Activated T-helper 2 cell treated with anti-CD3 and anti-CD28 coated beads, Interferon-gamma antibody, Interleukin-2, Interleukin-4, amounts not matched to agents 10 μg/mL and 5 μg/mL and 100 μg/mL, durations not matched to agents 14 hours and 24 hours and 36 hours (primary cell): Measurements from ENCODE around the gene ZBTB42. TPM values are rescaled to one million over a fixed set of nuclear protein-coding genes. Genes with fewer than 3 reads are reported as not detected.
"Not testable (repeated sequence)": the region's sequence is repeated elsewhere in the genome, so short reads cannot be mapped to it uniquely, and the experiment has no call there.

Source experiments
- DNase-seq: peaks from one replicate; pipeline ENCODE4 v3.0.0; 2021; ENCODE audit warnings: low spot score
- H3K27ac Mint-ChIP-seq: one replicate; pipeline ENCODE4 v1.8.0; 2021; ENCODE audit warnings: mixed read lengths
- H3K27me3 Mint-ChIP-seq: one replicate; pipeline ENCODE4 v1.8.0; 2021; ENCODE audit warnings: low read depth, mixed read lengths
- H3K36me3 Mint-ChIP-seq: one replicate; pipeline ENCODE4 v1.8.0; 2021; ENCODE audit warnings: low read depth, mixed read lengths
- H3K4me1 Mint-ChIP-seq: one replicate; pipeline ENCODE4 v1.8.0; 2021; ENCODE audit warnings: low read depth, mixed read lengths
- H3K4me3 Mint-ChIP-seq: one replicate; pipeline ENCODE4 v1.8.0; 2021; ENCODE audit warnings: low read depth, mild to moderate bottlenecking, moderate library complexity, mixed read lengths
- H3K9me3 Mint-ChIP-seq: one replicate; pipeline ENCODE4 v1.8.0; 2021; ENCODE audit warnings: mixed read lengths
- intact Hi-C: fragments of 100-400 bp; cut with micrococcal nuclease; formaldehyde crosslinking; loops from one replicate; pipeline ENCODE4 v1.15.1; 2023
- total RNA-seq: library from RNA; stranded (reverse); gene quantifications from 2 replicates; pipeline ENCODE4 v1.2.3, GENCODE V29; 2022

The ZBTB42 gene
- total RNA-seq, 1 donor from 2014 or later = 5.4 TPM

- H3K4me1 Mint-ChIP-seq = peaks cover 3% of the 10 kb centered on the region
- no peaks in the 10 kb centered on the region for H3K9me3 Mint-ChIP-seq
- no peak overlapping the region for H3K4me3 Mint-ChIP-seq
- H3K27ac Mint-ChIP-seq = no peak overlapping the region
- peaks cover 1% of the 10 kb centered on the region for H3K27me3 Mint-ChIP-seq
- H3K36me3 Mint-ChIP-seq = no peaks in the 10 kb centered on the region
- intact Hi-C loops = no loop called here
- no peak for DNase-seq
These were observed 3.8 kb downstream of the ZBTB42 start for GRCh38 chr14:104804481-104805325.

GRCh38 chr14:104805326-104805678, 4.4 kb downstream of the ZBTB42 start:
- Mint-ChIP-seq H3K27ac (no peak overlapping the region), H3K4me3 (no peak overlapping the region), H3K27me3 (no peaks in the 10 kb centered on the region), H3K36me3 (no peaks in the 10 kb centered on the region), H3K4me1 (peaks cover 2% of the 10 kb centered on the region), H3K9me3 (no peaks in the 10 kb centered on the region)
- no peak for DNase-seq
- intact Hi-C loops = no loop called here

- DNase-seq = no peak
- Mint-ChIP-seq H3K9me3 (no peaks in the 10 kb centered on the region), H3K4me1 (peaks cover 2% of the 10 kb centered on the region), H3K27me3 (no peaks in the 10 kb centered on the region), H3K27ac (no peak overlapping the region), H3K36me3 (no peaks in the 10 kb centered on the region), H3K4me3 (no peak overlapping the region)
- intact Hi-C loops = no loop called here
These were observed 5.2 kb downstream of the ZBTB42 start for GRCh38 chr14:104805941-104806624.

- Mint-ChIP-seq H3K4me3 (no peak overlapping the region), H3K36me3 (no peaks in the 10 kb centered on the region), H3K27ac (no peak overlapping the region), H3K27me3 (no peaks in the 10 kb centered on the region), H3K9me3 (no peaks in the 10 kb centered on the region), H3K4me1 (no peaks in the 10 kb centered on the region)
- intact Hi-C loops = no loop called here
- DNase-seq = no peak
These were observed 5.9 kb downstream of the ZBTB42 start for GRCh38 chr14:104806625-104807465.

- intact Hi-C loops = no loop called here
- peaks cover 1% of the 10 kb centered on the region for H3K4me1 Mint-ChIP-seq
- H3K27ac Mint-ChIP-seq = no peak overlapping the region
These were observed 7.6 kb downstream of the ZBTB42 start for GRCh38 chr14:104808456-104808855.

GRCh38 chr14:104810316-104810715, 9.4 kb downstream of the ZBTB42 start:
- H3K4me1 Mint-ChIP-seq = peaks cover 10% of the 10 kb centered on the region
- DNase-seq = no peak
- intact Hi-C loops = no loop called here
- H3K27me3 Mint-ChIP-seq = no peaks in the 10 kb centered on the region
- H3K36me3 Mint-ChIP-seq = peaks cover 4% of the 10 kb centered on the region
- no peak overlapping the region for H3K4me3 Mint-ChIP-seq
- H3K9me3 Mint-ChIP-seq = no peaks in the 10 kb centered on the region
- no peak overlapping the region for H3K27ac Mint-ChIP-seq

More at GRCh38 chr14:104808456-104808855, 7.6 kb downstream of the ZBTB42 start:
- Mint-ChIP-seq H3K36me3 (no peaks in the 10 kb centered on the region), H3K9me3 (no peaks in the 10 kb centered on the region), H3K4me3 (no peak overlapping the region), H3K27me3 (no peaks in the 10 kb centered on the region)
- DNase-seq = no peak

GRCh38 chr14:104813286-104813685, 12.4 kb downstream of the ZBTB42 start:
- no peaks in the 10 kb centered on the region for H3K9me3 Mint-ChIP-seq
- H3K27ac Mint-ChIP-seq = no peak overlapping the region
- intact Hi-C loops = no loop called here
- H3K4me1 Mint-ChIP-seq = peaks cover 12% of the 10 kb centered on the region
- H3K27me3 Mint-ChIP-seq = no peaks in the 10 kb centered on the region
- H3K36me3 Mint-ChIP-seq = peaks cover 9% of the 10 kb centered on the region
- no peak for DNase-seq
- H3K4me3 Mint-ChIP-seq = peak overlapping the region; percentile 58

DNA sequence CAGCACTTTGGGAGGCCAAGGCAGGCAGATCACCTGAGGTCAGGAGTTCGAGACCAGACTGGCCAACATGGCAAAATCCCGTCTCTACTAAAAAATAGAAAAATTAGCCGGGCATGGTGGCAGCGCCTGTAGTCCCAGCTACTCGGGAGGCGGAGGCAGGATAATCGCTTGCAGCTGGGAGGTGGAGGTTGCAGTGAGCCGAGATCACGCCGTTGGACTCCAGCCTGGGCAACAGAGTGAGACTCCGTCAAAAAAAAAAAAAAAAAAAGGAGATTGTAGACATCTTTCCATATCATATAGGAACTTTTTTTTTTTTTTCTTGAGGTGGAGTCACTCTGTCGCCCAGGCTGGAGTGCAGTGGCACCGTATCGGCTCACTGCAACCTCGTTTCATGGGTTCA, 13.8 kb downstream of the ZBTB42 start:
- H3K9me3 Mint-ChIP-seq, intact Hi-C loops, DNase-seq, H3K27ac Mint-ChIP-seq, H3K36me3 Mint-ChIP-seq, H3K27me3 Mint-ChIP-seq: not testable (repeated sequence)
- H3K4me1 Mint-ChIP-seq = peaks cover 12% of the 10 kb centered on the region
- peak overlapping the region; percentile 86 for H3K4me3 Mint-ChIP-seq

DNA sequence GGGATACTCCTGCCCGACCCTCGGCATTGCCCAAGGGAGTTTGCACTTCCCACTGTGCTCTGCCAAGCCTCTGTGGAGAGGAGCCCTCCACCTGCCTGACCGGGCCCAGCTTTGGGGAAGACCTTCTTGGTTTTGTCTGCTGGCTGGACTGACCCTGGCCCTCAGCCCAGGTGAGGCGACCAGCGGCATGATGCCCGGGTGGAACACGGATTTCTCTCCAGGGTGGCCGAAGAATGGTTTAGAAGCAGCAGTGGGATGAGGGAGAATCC, 15.6 kb downstream of the ZBTB42 start:
- Mint-ChIP-seq H3K27ac (peak overlapping the region; percentile 89), H3K4me3 (peak overlapping the region; percentile 86), H3K9me3 (no peaks in the 10 kb centered on the region), H3K36me3 (peaks cover 9% of the 10 kb centered on the region), H3K27me3 (no peaks in the 10 kb centered on the region), H3K4me1 (peaks cover 12% of the 10 kb centered on the region)
- no peak for DNase-seq
- intact Hi-C loops = no loop called here

DNA sequence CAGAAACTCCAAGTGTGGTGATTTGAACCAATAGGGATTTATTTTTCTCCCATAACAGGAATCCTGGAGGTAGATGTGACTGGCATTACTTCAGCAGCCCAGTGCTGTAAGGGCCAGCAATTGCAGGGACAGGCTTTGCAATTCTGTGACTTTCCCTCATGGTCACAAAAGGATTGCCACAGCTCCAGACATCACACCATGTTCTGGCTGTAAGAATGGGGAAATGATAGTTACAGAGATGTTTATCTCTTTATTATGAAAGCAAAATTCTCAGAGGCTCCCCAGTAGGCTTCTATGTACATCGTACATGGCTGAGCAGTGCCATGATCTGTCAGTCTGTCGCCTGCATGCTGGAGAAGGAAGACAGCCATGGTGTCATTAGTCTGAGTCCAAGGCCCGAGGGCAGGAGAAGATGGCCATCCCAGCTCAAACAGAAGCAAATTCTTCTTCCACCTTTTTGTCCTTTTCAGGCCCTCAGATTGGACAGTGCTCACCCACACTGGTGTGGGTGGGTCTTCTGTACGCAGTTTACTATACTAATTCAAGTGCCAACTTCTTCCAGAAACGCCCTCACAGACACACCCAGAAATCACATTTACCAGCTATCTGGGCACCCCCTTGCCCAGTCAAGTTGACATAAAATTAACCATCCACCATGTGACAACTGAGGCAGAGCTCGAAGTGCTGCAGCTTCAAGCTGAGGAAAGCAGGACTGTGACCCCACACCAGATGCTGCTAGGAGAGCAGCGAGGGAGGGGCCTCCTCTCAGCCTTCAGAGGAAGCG, 17.2 kb downstream of the ZBTB42 start:
- H3K4me3 Mint-ChIP-seq = no peak overlapping the region
- H3K27me3 Mint-ChIP-seq = no peaks in the 10 kb centered on the region
- DNase-seq = no peak
- H3K4me1 Mint-ChIP-seq = peaks cover 12% of the 10 kb centered on the region
- no peaks in the 10 kb centered on the region for H3K9me3 Mint-ChIP-seq
- intact Hi-C loops = no loop called here
- H3K27ac Mint-ChIP-seq = no peak overlapping the region
- H3K36me3 Mint-ChIP-seq = peaks cover 9% of the 10 kb centered on the region

DNA sequence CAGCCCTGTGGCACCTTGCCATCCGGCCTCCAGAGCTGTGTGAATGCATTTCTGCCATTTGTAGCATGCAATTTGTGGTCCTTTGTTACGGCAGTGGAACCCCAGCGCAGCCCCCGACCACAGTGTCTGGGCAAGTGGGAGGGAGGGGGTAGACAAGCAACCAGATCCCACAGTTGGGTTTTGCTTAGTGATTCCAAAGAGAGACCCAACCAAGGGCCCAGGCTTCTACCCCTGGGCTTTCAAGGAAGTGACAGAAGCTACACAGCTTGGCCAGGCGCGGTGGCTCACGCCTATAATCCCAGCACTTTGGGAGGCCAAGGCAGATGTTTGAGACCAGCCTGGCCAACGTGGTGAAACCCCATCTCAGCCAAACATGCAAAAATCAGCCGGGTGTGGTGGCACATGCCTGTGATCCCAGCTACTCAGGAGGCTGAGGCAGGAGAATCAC, 17.8 kb downstream of the ZBTB42 start:
- H3K4me3 Mint-ChIP-seq = no peak overlapping the region
- DNase-seq = no peak
- H3K27ac Mint-ChIP-seq = no peak overlapping the region
- peaks cover 1% of the 10 kb centered on the region for H3K27me3 Mint-ChIP-seq
- H3K36me3 Mint-ChIP-seq = peaks cover 9% of the 10 kb centered on the region
- intact Hi-C loops = no loop called here
- H3K4me1 Mint-ChIP-seq = peaks cover 10% of the 10 kb centered on the region
- no peaks in the 10 kb centered on the region for H3K9me3 Mint-ChIP-seq

- H3K4me3 Mint-ChIP-seq = no peak overlapping the region
- intact Hi-C loops = no loop called here
- H3K9me3 Mint-ChIP-seq = peaks cover 2% of the 10 kb centered on the region
- H3K36me3 Mint-ChIP-seq = peaks cover 6% of the 10 kb centered on the region
- peaks cover 6% of the 10 kb centered on the region for H3K27me3 Mint-ChIP-seq
- no peak overlapping the region for H3K27ac Mint-ChIP-seq
- DNase-seq = no peak
- peaks cover 5% of the 10 kb centered on the region for H3K4me1 Mint-ChIP-seq
These were observed 18.5 kb downstream of the ZBTB42 start for GRCh38 chr14:104819361-104819781.
